ENCODE data around the gene ARSI.

The ARSI gene

GRCh38 chr5:150325426-150325825 lies 22.7 kb upstream of the ARSI start:
- no peak for DNase-seq

- DNase-seq, result no peak
These were observed 21.1 kb upstream of the ARSI start for GRCh38 chr5:150323819-150324218.

- DNase-seq, result no peak
These were observed 20.4 kb upstream of the ARSI start for GRCh38 chr5:150323092-150323491.

GRCh38 chr5:150322202-150322601 lies 19.5 kb upstream of the ARSI start:
- DNase-seq, result no peak

GRCh38 chr5:150321784-150322183 lies 19.1 kb upstream of the ARSI start:
- DNase-seq, result no peak

GRCh38 chr5:150321211-150321610 lies 18.5 kb upstream of the ARSI start:
- DNase-seq, result no peak

GRCh38 chr5:150320044-150320613 lies 17.4 kb upstream of the ARSI start:
- DNase-seq, result no peak

- no peak for DNase-seq
These were observed 16.7 kb upstream of the ARSI start for GRCh38 chr5:150319484-150319790.

- DNase-seq, result no peak
These were observed 16.1 kb upstream of the ARSI start for GRCh38 chr5:150318613-150319483.

- DNase-seq, result no peak
These were observed 14.6 kb upstream of the ARSI start for GRCh38 chr5:150317048-150318003.

- DNase-seq, result no peak
These were observed 13.6 kb upstream of the ARSI start for GRCh38 chr5:150316320-150316719.

GRCh38 chr5:150315245-150315644 lies 12.5 kb upstream of the ARSI start:
- no peak for DNase-seq

- DNase-seq, result no peak
These were observed 11.4 kb upstream of the ARSI start for GRCh38 chr5:150313921-150314716.

GRCh38 chr5:150313501-150313900 lies 10.8 kb upstream of the ARSI start:
- no peak for DNase-seq

- no peak for DNase-seq
These were observed 9.8 kb upstream of the ARSI start for GRCh38 chr5:150312518-150312917.

GRCh38 chr5:150311015-150311692 lies 8.4 kb upstream of the ARSI start:
- DNase-seq, result no peak

- DNase-seq, result no peak
These were observed 7.5 kb upstream of the ARSI start for GRCh38 chr5:150310246-150310645.

- DNase-seq, result no peak
These were observed 7.2 kb upstream of the ARSI start for GRCh38 chr5:150309886-150310239.

- no peak for DNase-seq
These were observed 6.6 kb upstream of the ARSI start for GRCh38 chr5:150309101-150309885.

- no peak for DNase-seq
These were observed 5.1 kb upstream of the ARSI start for GRCh38 chr5:150307617-150308426.

GRCh38 chr5:150306775-150307174 lies 4.1 kb upstream of the ARSI start:
- no peak for DNase-seq

All from NCI-H526 treated with DMSO at 0.1 percent for 48 hours (cell line).